Neural progenitor cell (in vitro differentiated cells): ENCODE measurements around the gene SDK1. TPM values are rescaled to one million over a fixed set of nuclear protein-coding genes. Genes with fewer than 3 reads are reported as not detected.

Source experiments
- DNase-seq: peaks from one replicate; pipeline ENCODE4 v3.0.0-alpha.2; 2016; ENCODE audit warnings: low spot score
- H2AFZ ChIP-seq: fragments of 200-600 bp; sonication (generic); replicated peaks from 2 replicates; pipeline ENCODE4 v1.6.1; 2016; ENCODE audit warnings: antibody characterized with exemption
- H3F3A ChIP-seq: fragments of 200-600 bp; sonication (generic); 2 replicates; pipeline ENCODE4 v1.6.1; 2016; ENCODE audit warnings: antibody characterized with exemption, low read depth
- H3K27ac ChIP-seq: fragments of 200-600 bp; sonication (generic); 2 replicates; pipeline ENCODE4 v1.5.1; 2016; ENCODE audit warnings: mild to moderate bottlenecking
- H3K27me3 ChIP-seq: fragments of 200-600 bp; sonication (generic); 2 replicates; pipeline ENCODE4 v1.6.1; 2016; ENCODE audit warnings: mild to moderate bottlenecking, moderate library complexity
- H3K36me3 ChIP-seq: fragments of 200-600 bp; sonication (generic); 2 replicates; pipeline ENCODE4 v1.5.1; 2016
- H3K4me1 ChIP-seq: fragments of 200-600 bp; sonication (generic); 2 replicates; pipeline ENCODE4 v1.6.1; 2016; ENCODE audit warnings: mixed run types
- H3K4me2 ChIP-seq: fragments of 200-600 bp; sonication (generic); 2 replicates; pipeline ENCODE4 v1.6.1; 2016
- H3K4me3 ChIP-seq: fragments of 200-600 bp; sonication (generic); 2 replicates; pipeline ENCODE4 v1.5.1; 2016
- H3K79me2 ChIP-seq: fragments of 200-600 bp; sonication (generic); 2 replicates; pipeline ENCODE4 v1.6.1; 2016; ENCODE audit warnings: low read depth
- H3K9ac ChIP-seq: fragments of 200-600 bp; sonication (generic); 2 replicates; pipeline ENCODE4 v1.6.1; 2016
- H3K9me3 ChIP-seq: fragments of 200-600 bp; sonication (generic); 2 replicates; pipeline ENCODE4 v1.5.1; 2016; ENCODE audit warnings: low read depth
- H4K20me1 ChIP-seq: fragments of 200-600 bp; sonication (generic); 2 replicates; pipeline ENCODE4 v1.6.1; 2016; ENCODE audit warnings: low read depth
- H3K27ac Mint-ChIP-seq: 3 replicates; pipeline ENCODE4 v1.8.0; 2021; ENCODE audit warnings: mixed read lengths
- H3K27me3 Mint-ChIP-seq: 2 replicates; pipeline ENCODE4 v1.8.0; 2022; ENCODE audit warnings: low read depth, mild to moderate bottlenecking, inconsistent platforms, moderate library complexity, mixed read lengths; ENCODE audit not compliant: insufficient read depth
- H3K36me3 Mint-ChIP-seq: 3 replicates; pipeline ENCODE4 v1.8.0; 2021; ENCODE audit warnings: mixed read lengths
- H3K4me1 Mint-ChIP-seq: 3 replicates; pipeline ENCODE4 v1.8.0; 2021; ENCODE audit warnings: mixed read lengths
- H3K4me3 Mint-ChIP-seq: 3 replicates; pipeline ENCODE4 v1.8.0; 2021; ENCODE audit warnings: mild to moderate bottlenecking, moderate library complexity, mixed read lengths
- H3K9me3 Mint-ChIP-seq: 3 replicates; pipeline ENCODE4 v1.8.0; 2020; ENCODE audit warnings: mixed read lengths
- CTCF ChIP-seq: fragments of 200-600 bp; sonication (generic); IDR thresholded peaks from 2 replicates; pipeline ENCODE4 v1.5.1; 2017; ENCODE audit warnings: antibody characterized with exemption, mild to moderate bottlenecking
- EZH2 ChIP-seq: fragments of 200-600 bp; sonication (generic); IDR thresholded peaks from 2 replicates; pipeline ENCODE4 v1.6.1; 2017; ENCODE audit warnings: antibody characterized with exemption, mild to moderate bottlenecking, moderate library complexity
- EZH2phosphoT487 ChIP-seq: fragments of 200-600 bp; sonication (generic); IDR thresholded peaks from 2 replicates; pipeline ENCODE4 v1.6.1; 2017; ENCODE audit warnings: antibody characterized with exemption
- total RNA-seq: library from RNA; depleted of rRNA; stranded (reverse); fragments of >200 nt; gene quantifications from 2 replicates; pipeline ENCODE4 v1.2.3, GENCODE V29; 2015; ENCODE audit warnings: low replicate concordance

SDK1 gene
- total RNA-seq, 1 donor from 2014 or later = 4.9 TPM

- Histone ChIP-seq H3K79me2 (no peaks in the 10 kb centered on the region), H3K27me3 (no peaks in the 10 kb centered on the region), H3K4me2 (no peak overlapping the region), H3F3A (no peaks in the 10 kb centered on the region), H3K9me3 (no peaks in the 10 kb centered on the region), H3K36me3 (no peaks in the 10 kb centered on the region), H4K20me1 (no peaks in the 10 kb centered on the region), H3K9ac (no peak overlapping the region), H3K27ac (no peak overlapping the region), H3K4me3 (no peak overlapping the region), H3K4me1 (no peaks in the 10 kb centered on the region), H2AFZ (no peak overlapping the region)
- DNase-seq = no peak
- Mint-ChIP-seq H3K4me1 (peaks cover 9% of the 10 kb centered on the region), H3K4me3 (no peak overlapping the region), H3K36me3 (peaks cover 7% of the 10 kb centered on the region), H3K27ac (no peak overlapping the region), H3K27me3 (no peaks in the 10 kb centered on the region), H3K9me3 (no peaks in the 10 kb centered on the region)
- TF ChIP-seq CTCF (no peak), EZH2 (no peak), EZH2phosphoT487 (no peak)
Measured at GRCh38 chr7:4209966-4210365, 908.9 kb downstream of the SDK1 start.

- H3K4me3 Mint-ChIP-seq = no peak overlapping the region
- Histone ChIP-seq H3K27me3 (no peaks in the 10 kb centered on the region), H3K27ac (no peak overlapping the region), H2AFZ (no peak overlapping the region), H3F3A (no peaks in the 10 kb centered on the region), H3K4me1 (no peaks in the 10 kb centered on the region), H3K9ac (no peak overlapping the region), H4K20me1 (no peaks in the 10 kb centered on the region), H3K4me3 (no peak overlapping the region), H3K79me2 (no peaks in the 10 kb centered on the region), H3K36me3 (no peaks in the 10 kb centered on the region), H3K4me2 (no peak overlapping the region), H3K9me3 (no peaks in the 10 kb centered on the region)
- H3K36me3 Mint-ChIP-seq = peaks cover 8% of the 10 kb centered on the region
- peaks cover 9% of the 10 kb centered on the region for H3K4me1 Mint-ChIP-seq
- no peaks in the 10 kb centered on the region for H3K27me3 Mint-ChIP-seq
- H3K9me3 Mint-ChIP-seq = no peaks in the 10 kb centered on the region
- TF ChIP-seq EZH2phosphoT487 = no peak
- DNase-seq = no peak
- peak overlapping the region; percentile 69 for H3K27ac Mint-ChIP-seq
Measured at GRCh38 chr7:4210821-4211220, 909.8 kb downstream of the SDK1 start.

- no peaks in the 10 kb centered on the region for H3K36me3 ChIP-seq
- no peaks in the 10 kb centered on the region for H3K4me1 ChIP-seq
- H2AFZ ChIP-seq = no peak overlapping the region
- Mint-ChIP-seq H3K9me3 (no peaks in the 10 kb centered on the region), H3K27me3 (peaks cover 2% of the 10 kb centered on the region), H3K27ac (no peak overlapping the region), H3K36me3 (peaks cover 8% of the 10 kb centered on the region), H3K4me1 (peaks cover 9% of the 10 kb centered on the region), H3K4me3 (no peak overlapping the region)
- no peak overlapping the region for H3K9ac ChIP-seq
- H3K4me2 ChIP-seq = no peak overlapping the region
- H3K27me3 ChIP-seq = no peaks in the 10 kb centered on the region
- no peaks in the 10 kb centered on the region for H3K79me2 ChIP-seq
- TF ChIP-seq EZH2phosphoT487 = no peak
- TF ChIP-seq CTCF = no peak
- no peak for TF ChIP-seq EZH2
- no peaks in the 10 kb centered on the region for H3K9me3 ChIP-seq
- H3F3A ChIP-seq = no peaks in the 10 kb centered on the region
- DNase-seq = no peak
- no peak overlapping the region for H3K4me3 ChIP-seq
- H3K27ac ChIP-seq = no peak overlapping the region
- H4K20me1 ChIP-seq = no peaks in the 10 kb centered on the region
Measured at GRCh38 chr7:4211261-4211660, 910.2 kb downstream of the SDK1 start.

GRCh38 chr7:4212376-4212775 is 911.3 kb downstream of the SDK1 start:
- H3K27ac ChIP-seq = no peak overlapping the region
- peaks cover 8% of the 10 kb centered on the region for H3K36me3 Mint-ChIP-seq
- no peaks in the 10 kb centered on the region for H3F3A ChIP-seq
- no peaks in the 10 kb centered on the region for H3K79me2 ChIP-seq
- no peak overlapping the region for H3K4me3 Mint-ChIP-seq
- H3K4me1 ChIP-seq = no peaks in the 10 kb centered on the region
- DNase-seq = no peak
- H3K27me3 ChIP-seq = no peaks in the 10 kb centered on the region
- TF ChIP-seq CTCF = no peak
- TF ChIP-seq EZH2phosphoT487 = no peak
- TF ChIP-seq EZH2 = no peak
- no peaks in the 10 kb centered on the region for H3K9me3 Mint-ChIP-seq
- no peaks in the 10 kb centered on the region for H4K20me1 ChIP-seq
- H2AFZ ChIP-seq = no peak overlapping the region
- H3K9me3 ChIP-seq = no peaks in the 10 kb centered on the region
- H3K27ac Mint-ChIP-seq = no peak overlapping the region
- H3K4me1 Mint-ChIP-seq = peaks cover 9% of the 10 kb centered on the region
- H3K4me3 ChIP-seq = no peak overlapping the region
- peaks cover 2% of the 10 kb centered on the region for H3K27me3 Mint-ChIP-seq
- H3K4me2 ChIP-seq = no peak overlapping the region
- no peaks in the 10 kb centered on the region for H3K36me3 ChIP-seq
- no peak overlapping the region for H3K9ac ChIP-seq
